NCI-H2029 treated with DMSO at 0.1 percent for 48 hours (cell line): ENCODE data around the gene RNF212B.
"Not testable (repeated sequence)": the region's sequence is repeated elsewhere in the genome, so short reads cannot be mapped to it uniquely, and the experiment has no call there.

Experiments used
- DNase-seq: peaks from one replicate; lab custom pipeline; 2025; lab: John Stamatoyannopoulos, UW

Gene RNF212B

GRCh38 chr14:23237772-23238594 lies at the start of gene RNF212B:
RNF212B (plus strand) TSS chr14:23237936; CDS start chr14:23240346, 2,410 bp downstream.
- peak; percentile 100 for DNase-seq

DNA sequence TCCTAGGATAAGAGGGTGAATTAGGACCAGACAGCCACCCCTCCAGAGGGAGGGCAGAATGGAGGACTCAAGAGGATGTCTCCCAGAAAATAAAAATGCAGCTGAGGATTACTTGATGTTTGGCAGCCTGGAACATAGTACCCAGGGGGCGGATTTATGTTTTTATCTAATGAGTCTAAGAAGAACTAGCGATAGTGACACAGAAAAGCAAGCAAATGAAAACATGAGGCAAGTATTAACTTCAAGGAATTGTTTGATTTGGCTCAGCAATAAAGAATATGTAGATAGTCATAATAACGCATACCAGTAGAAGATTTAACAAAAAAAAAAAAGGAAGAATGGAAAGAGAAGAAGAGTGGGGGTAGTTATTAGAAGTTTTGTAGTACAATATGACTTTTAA lies 44.3 kb upstream of the RNF212B start:
- no peak for DNase-seq

- peak; percentile 91 for DNase-seq
These were observed 42.1 kb upstream of the RNF212B start for GRCh38 chr14:23195552-23196101.

GRCh38 chr14:23196487-23196886 lies 41.2 kb upstream of the RNF212B start:
- DNase-seq = not testable (repeated sequence)

DNA sequence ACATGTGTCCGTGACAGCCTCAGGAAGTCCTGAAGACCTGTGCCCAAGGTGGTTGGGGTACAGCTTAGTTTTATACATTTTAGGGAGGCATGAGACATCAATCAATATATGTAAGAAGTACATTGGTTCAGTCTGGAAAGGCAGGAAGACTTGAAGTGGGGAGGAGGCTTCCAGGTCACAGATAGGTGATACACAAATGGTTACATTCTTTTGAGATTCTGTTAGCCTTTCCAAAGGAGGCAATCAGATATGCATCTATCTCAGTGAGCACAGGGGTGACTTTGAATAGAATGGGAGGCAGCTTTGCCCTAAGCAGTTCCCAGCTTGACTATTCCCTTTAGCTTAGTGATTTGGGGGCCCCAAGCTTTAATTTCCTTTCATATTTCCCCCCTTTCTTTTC lies 38.6 kb upstream of the RNF212B start:
- DNase-seq = not testable (repeated sequence)

- DNase-seq = no peak
These were observed 35.7 kb upstream of the RNF212B start for GRCh38 chr14:23202001-23202400.

DNA sequence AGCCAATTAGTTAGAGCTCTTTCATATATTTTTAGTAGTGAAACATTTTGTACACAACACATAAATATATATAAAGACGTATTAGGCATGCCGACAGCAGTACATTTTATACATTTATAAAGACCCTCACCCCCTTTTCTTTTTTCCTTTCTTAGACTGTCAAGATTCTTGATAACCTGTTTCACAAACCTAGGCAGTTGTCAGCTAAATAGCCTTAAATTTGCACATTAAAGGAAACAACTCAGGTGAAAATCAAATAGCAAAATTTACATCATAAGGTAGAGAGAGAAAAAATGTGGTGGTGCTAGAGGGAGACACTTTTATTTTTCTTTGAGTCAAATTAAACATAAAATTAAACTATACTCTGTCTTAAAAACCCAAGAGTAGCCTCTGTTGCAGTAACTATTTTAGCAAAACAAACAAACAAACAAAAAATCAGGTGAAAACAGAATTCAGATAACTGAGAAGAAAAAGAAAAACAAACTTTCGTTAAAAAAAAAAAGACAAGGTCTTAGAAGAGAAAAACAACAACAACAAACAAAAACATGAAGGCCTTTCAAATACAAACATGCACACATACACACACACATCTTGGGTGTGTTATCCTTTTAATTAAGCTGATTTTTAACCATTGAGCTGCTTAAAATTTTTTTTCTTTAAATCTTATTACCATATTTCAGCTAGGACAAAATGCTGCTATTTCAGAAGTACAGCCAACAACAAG lies 31.2 kb upstream of the RNF212B start:
- no peak for DNase-seq

DNA sequence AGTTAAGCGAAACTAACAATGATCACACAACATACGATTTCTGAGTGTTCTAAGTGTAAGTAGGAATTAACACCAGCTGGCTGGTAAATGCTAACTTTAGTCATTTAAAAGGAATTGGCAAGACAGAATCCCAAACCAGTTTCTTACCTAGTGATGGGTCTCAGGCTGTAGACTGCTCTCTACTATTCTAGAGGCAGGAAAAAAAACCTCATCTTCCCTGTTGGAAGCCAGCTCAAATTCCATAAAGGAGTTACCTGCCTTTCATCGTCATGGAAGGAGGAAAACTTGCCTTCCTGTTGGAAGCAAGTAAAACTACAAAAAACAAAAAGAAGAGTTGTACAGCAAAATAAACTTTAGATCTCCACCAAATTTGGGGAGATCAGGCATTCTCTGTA lies 30.6 kb upstream of the RNF212B start:
- DNase-seq = no peak

- no peak for DNase-seq
These were observed 29.4 kb upstream of the RNF212B start for GRCh38 chr14:23208324-23208723.

DNA sequence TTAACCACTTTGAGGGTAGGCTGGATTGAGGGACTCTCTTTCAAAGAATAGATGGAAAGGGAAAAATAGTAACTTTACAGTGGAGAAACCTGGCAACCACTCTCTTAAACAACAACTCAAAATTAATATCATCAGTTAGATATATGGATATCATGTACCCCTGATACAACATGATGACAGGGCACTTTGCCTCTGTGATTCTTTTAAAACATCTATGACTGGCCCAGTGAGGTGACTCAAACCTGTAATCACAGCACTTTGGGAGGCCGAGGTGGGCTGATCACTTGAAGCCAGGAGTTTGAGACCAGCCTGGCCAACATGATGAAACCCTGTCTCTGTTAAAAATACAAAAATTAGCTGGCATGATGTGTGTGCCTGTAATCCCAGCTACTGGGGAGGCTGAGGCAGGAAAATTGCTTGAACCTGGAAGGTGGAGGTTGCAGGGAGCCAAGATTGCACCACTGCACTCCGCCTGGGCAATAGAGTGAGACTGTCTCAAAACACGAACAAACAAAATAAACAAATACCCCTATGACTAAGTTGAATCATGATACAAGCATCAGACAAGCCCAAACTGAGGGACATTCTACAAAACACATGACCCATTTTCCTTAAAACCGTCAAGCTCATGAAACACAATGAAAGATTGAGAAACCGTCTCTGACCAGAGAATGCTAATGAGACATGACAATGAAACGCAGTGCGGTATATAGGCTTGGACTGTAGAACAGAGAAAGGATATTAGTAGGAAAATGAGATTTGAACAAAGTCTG lies 27.9 kb upstream of the RNF212B start:
- no peak for DNase-seq

- DNase-seq = no peak
These were observed 22.3 kb upstream of the RNF212B start for GRCh38 chr14:23215421-23215820.

DNA sequence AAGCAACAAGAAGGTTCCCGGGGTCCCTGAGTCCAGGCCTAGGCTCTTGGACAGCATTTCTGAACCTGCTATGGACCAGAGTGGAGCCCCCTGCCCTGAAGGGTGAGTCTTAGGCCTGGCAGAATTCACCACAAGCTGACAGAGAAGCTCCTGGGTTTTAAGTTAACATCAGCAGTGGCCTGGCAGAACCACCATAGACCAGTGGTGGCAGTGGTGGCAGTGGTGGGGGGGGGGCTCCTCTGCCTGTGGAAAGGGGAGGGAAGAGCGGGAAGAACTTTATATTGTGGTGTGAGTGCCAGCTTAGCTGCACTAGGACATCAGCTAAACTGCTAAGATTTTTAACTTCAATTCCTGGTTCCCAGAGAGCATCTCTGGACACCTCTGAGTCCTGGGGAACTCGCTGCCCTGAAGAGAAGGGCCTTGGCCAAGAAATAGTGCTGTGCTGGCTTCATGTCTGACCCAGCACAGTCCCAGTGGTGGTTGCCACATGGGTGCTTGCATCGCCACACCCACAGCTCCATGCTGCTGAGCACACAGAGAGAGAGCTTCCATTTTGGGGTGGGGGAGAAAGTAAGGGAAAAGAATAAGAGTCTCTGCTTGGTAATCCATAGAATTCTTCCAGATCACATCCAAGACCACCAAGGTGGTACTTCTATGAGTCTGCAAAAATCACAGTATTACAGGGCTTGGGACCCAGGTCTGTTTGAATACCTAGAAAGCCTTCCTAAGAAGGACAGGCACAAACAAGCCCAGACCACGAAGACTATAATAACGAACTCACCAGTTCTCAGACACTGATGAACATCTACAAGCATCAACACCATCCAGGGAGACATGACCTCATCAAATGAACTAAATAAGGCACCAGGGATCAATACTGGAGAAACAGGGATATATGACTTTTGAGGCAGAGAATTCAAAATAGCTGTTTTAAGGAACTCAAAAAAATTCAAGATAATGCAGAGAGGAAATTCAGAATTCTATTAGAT lies 20.4 kb upstream of the RNF212B start:
- no peak for DNase-seq

- DNase-seq = no peak
These were observed 18.7 kb upstream of the RNF212B start for GRCh38 chr14:23219075-23219474.

GRCh38 chr14:23224958-23225357 lies 12.8 kb upstream of the RNF212B start:
- DNase-seq = not testable (repeated sequence)

- no peak for DNase-seq
These were observed 10.2 kb upstream of the RNF212B start for GRCh38 chr14:23227566-23227965.

GRCh38 chr14:23228812-23229211 lies 8.9 kb upstream of the RNF212B start:
- no peak for DNase-seq

GRCh38 chr14:23232241-23232808 lies 5.4 kb upstream of the RNF212B start:
- not testable (repeated sequence) for DNase-seq

DNA sequence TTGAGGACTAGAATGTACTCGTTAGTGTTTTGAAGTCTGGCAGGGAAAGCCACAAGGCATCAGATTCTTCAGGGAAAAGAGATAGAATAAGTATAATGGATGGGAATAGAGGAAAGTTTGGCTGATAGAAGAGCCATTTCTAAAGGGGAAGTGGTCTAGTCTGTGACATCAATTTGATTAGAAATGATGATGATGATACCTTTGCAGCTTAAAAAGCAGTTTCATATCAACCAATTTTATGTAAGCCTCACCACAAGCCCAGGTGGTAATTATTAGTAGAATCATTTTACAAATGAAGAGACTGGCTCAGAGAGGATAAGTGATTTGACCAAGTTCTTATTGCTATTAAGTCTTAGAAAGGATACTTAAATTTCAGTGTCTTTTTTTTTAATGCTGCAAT lies 2.9 kb downstream of the RNF212B start:
- DNase-seq = no peak

DNA sequence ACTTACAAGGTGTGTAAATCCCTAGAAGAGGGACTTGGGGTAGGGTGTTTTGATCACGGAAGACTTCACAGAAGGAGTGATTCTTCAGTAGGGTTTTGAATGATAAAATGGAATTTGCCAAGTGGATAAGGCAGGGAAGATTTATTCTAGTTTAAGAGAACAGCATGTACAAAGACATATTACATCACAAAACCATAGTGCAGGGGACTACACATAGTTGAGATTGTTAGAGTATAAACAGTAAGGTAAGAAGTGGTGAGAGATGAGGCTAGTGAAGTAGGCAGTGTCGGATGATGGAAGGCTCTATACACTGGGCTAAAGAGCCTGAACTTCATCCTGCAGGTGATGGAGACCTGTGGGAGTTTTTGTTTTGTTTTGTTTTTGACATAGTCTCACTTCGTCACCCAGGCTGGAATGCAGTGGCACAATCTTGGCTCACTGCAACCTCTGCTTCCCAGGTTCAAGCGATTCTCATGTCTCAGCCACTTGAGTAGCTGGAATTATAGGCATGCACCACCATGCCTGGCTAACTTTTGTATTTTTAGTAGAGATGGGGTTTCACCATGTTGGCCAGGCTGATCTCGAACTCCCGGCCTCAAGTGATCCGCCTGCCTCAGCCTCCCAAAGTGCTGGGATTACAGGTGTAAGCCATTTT lies 3.5 kb downstream of the RNF212B start:
- DNase-seq = not testable (repeated sequence)

GRCh38 chr14:23242076-23242475 lies 4.3 kb downstream of the RNF212B start:
- DNase-seq = no peak
